SU-DHL-6 (cell line): ENCODE data around the gene KLHL29.

Experiments
- H2AFZ ChIP-seq: fragments of 200-600 bp; sonication (generic); 2 replicates; pipeline ENCODE4 v1.6.1; 2014; ENCODE audit warnings: low read depth, mild to moderate bottlenecking, moderate library complexity, mixed read lengths, antibody characterized with exemption, low read length; ENCODE audit not compliant: severe bottlenecking
- H3F3A ChIP-seq: fragments of 200-600 bp; shearing (Covaris generic); 2 replicates; pipeline ENCODE4 v1.6.0; 2016; ENCODE audit warnings: antibody characterized with exemption, mild to moderate bottlenecking; ENCODE audit not compliant: insufficient read depth
- H3K27ac ChIP-seq: fragments of 200-600 bp; sonication (generic); 2 replicates; pipeline ENCODE4 v1.5.1; 2016; ENCODE audit warnings: low read depth, mild to moderate bottlenecking, low read length, moderate library complexity, mixed read lengths
- H3K27me3 ChIP-seq: fragments of 200-600 bp; sonication (generic), shearing (Covaris generic); 2 replicates; pipeline ENCODE4 v1.6.0; 2014; ENCODE audit warnings: mild to moderate bottlenecking, low read length
- H3K36me3 ChIP-seq: fragments of 200-600 bp; sonication (generic); 2 replicates; pipeline ENCODE4 v1.6.1; 2014; ENCODE audit warnings: mild to moderate bottlenecking, low read length, mixed read lengths
- H3K4me2 ChIP-seq: fragments of 300-600, 200-600 bp; shearing (Covaris generic), sonication (generic); 2 replicates; pipeline ENCODE4 v1.6.0; 2014; ENCODE audit warnings: low read length, low read depth, mild to moderate bottlenecking; ENCODE audit not compliant: poor library complexity, severe bottlenecking
- H3K4me3 ChIP-seq: fragments of 200-600 bp; sonication (generic); 2 replicates; pipeline ENCODE4 v1.5.1; 2014; ENCODE audit warnings: antibody characterized with exemption, low read length, mild to moderate bottlenecking, mixed read lengths; ENCODE audit not compliant: insufficient read depth, poor library complexity, severe bottlenecking
- H3K79me2 ChIP-seq: fragments of 200-600 bp; sonication (generic); 2 replicates; pipeline ENCODE4 v1.6.1; 2014; ENCODE audit warnings: mild to moderate bottlenecking, low read length, moderate library complexity; ENCODE audit not compliant: insufficient read depth
- H3K9ac ChIP-seq: fragments of 200-600 bp; sonication (generic); 2 replicates; pipeline ENCODE4 v1.7.0; 2014; ENCODE audit warnings: mild to moderate bottlenecking, low read length
- H3K9me2 ChIP-seq: fragments of 200-600 bp; sonication (generic); replicated peaks from 2 replicates; pipeline ENCODE4 v1.6.1; 2014; ENCODE audit warnings: low read length; ENCODE audit not compliant: insufficient read depth
- H3K9me3 ChIP-seq: fragments of 200-600 bp; sonication (generic); 2 replicates; pipeline ENCODE4 v1.6.1; 2014; ENCODE audit warnings: low read length, mixed read lengths; ENCODE audit not compliant: insufficient read depth
- H4K20me1 ChIP-seq: fragments of 200-600 bp; sonication (generic); 2 replicates; pipeline ENCODE4 v1.6.1; 2014; ENCODE audit warnings: low read depth, mild to moderate bottlenecking, antibody characterized with exemption, low read length, moderate library complexity, mixed read lengths
- EZH2phosphoT487 ChIP-seq: fragments of 200-600 bp; sonication (generic), shearing (Covaris generic); conservative IDR thresholded peaks from 2 replicates; pipeline ENCODE4 v1.6.1; 2018; ENCODE audit warnings: mild to moderate bottlenecking, antibody characterized with exemption, low read length, moderate library complexity, mixed read lengths
- TF ChIP-seq, protein P1 (sequence below): fragments of 200-600 bp; sonication (generic); IDR thresholded peaks from one replicate; pipeline ENCODE4 v1.5.1; 2017; ENCODE audit warnings: antibody characterized with exemption, mild to moderate bottlenecking, low read length, moderate library complexity; ENCODE audit not compliant: insufficient read depth, poor library complexity, severe bottlenecking

Gene KLHL29

DNA sequence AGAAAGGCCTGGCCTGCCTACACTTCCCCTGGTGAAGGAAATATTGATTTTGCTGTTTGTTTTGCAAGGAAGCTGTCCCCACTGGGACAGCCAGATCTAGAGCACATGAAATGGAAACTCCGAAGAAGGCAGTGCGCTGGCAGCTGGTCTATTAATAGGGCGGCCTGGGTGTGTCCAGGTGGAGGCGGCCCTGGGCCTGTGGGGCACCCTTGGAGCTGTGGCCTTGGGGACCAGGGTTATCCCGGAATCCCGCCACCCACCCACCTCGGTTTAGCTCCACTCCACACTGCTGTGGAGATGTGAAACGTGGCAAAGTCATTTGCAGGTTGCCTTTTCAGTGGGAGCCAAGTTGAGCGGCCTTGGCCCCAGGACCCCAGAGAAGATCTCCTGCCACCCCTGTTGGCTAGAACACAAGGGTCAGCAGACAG, 204.3 kb downstream of the KLHL29 start:
- Histone ChIP-seq H3F3A (no peaks in the 10 kb centered on the region), H4K20me1 (no peaks in the 10 kb centered on the region), H3K9me3 (no peaks in the 10 kb centered on the region), H3K79me2 (no peaks in the 10 kb centered on the region), H3K4me3 (no peak overlapping the region), H3K9ac (no peak overlapping the region), H3K27me3 (no peaks in the 10 kb centered on the region), H3K4me2 (no peak overlapping the region), H2AFZ (no peak overlapping the region), H3K9me2 (no peaks in the 10 kb centered on the region), H3K27ac (no peak overlapping the region), H3K36me3 (no peaks in the 10 kb centered on the region)
- TF ChIP-seq EZH2phosphoT487: no peak
- TF ChIP-seq, protein P1, sequence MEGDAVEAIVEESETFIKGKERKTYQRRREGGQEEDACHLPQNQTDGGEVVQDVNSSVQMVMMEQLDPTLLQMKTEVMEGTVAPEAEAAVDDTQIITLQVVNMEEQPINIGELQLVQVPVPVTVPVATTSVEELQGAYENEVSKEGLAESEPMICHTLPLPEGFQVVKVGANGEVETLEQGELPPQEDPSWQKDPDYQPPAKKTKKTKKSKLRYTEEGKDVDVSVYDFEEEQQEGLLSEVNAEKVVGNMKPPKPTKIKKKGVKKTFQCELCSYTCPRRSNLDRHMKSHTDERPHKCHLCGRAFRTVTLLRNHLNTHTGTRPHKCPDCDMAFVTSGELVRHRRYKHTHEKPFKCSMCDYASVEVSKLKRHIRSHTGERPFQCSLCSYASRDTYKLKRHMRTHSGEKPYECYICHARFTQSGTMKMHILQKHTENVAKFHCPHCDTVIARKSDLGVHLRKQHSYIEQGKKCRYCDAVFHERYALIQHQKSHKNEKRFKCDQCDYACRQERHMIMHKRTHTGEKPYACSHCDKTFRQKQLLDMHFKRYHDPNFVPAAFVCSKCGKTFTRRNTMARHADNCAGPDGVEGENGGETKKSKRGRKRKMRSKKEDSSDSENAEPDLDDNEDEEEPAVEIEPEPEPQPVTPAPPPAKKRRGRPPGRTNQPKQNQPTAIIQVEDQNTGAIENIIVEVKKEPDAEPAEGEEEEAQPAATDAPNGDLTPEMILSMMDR: no peak

DNA sequence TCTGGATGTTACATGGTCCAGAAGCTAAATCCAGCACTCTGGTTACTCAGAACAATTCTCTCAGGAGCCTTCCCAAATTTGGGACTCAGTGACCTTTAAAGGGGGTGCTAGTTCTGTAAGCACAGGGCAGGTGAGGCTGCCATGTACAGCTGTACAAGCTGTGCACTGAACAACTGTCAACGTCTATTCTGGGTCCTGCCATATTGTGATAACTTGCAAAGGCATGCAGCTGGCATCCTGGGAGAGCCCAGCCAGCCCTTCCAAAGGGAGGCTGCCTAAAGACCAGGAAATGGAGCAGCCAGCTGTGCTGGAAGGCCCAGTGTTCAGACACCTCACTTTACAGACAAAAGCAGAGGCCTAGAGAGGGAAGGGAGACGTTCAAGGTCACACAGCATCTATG, 204.8 kb downstream of the KLHL29 start:
- H4K20me1 ChIP-seq: no peaks in the 10 kb centered on the region
- H3K36me3 ChIP-seq: no peaks in the 10 kb centered on the region
- H3K9me3 ChIP-seq: no peaks in the 10 kb centered on the region
- H3F3A ChIP-seq: no peaks in the 10 kb centered on the region
- H3K79me2 ChIP-seq: no peaks in the 10 kb centered on the region
- H3K27ac ChIP-seq: no peak overlapping the region
- no peak overlapping the region for H3K4me3 ChIP-seq
- no peaks in the 10 kb centered on the region for H3K9me2 ChIP-seq
- H3K4me2 ChIP-seq: no peak overlapping the region
- no peak overlapping the region for H3K9ac ChIP-seq
- no peaks in the 10 kb centered on the region for H3K27me3 ChIP-seq
- TF ChIP-seq, protein P1: no peak
- no peak for TF ChIP-seq EZH2phosphoT487
- no peak overlapping the region for H2AFZ ChIP-seq

DNA sequence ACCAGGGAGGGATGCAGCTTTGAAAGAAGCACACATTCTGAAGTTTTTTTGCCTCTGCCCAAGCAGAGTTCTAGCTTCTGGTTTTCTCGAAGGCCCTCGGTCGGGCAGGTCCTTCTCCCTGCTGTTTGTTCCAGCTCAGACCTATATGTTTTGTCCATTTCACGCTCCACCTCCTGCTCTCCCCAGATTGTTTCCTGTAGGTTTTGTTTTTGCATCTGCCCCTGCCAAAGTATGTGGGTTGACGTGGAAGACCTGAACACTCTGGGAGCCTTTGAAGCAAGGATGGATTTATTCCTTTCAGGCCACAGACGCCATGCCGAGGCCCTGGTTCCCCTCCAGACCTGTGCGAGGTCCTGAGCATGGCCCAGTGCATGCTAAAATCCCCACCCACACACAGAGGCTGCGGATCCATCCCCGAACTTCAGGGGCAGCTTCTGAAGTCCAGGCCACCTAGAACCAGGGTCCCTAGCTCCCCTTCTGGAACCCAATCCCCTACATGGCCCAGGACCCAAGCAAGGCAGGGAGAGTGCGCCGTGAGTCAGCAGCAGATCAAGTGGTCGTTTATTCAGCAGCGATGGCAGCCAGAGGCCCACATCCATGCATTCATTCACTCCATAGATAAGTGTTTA, 205.4 kb downstream of the KLHL29 start:
- H3K9me2 ChIP-seq: no peaks in the 10 kb centered on the region
- no peaks in the 10 kb centered on the region for H3K9me3 ChIP-seq
- no peaks in the 10 kb centered on the region for H3F3A ChIP-seq
- no peak overlapping the region for H2AFZ ChIP-seq
- H3K4me2 ChIP-seq: no peak overlapping the region
- no peak overlapping the region for H3K4me3 ChIP-seq
- TF ChIP-seq, protein P1: no peak
- TF ChIP-seq EZH2phosphoT487: no peak
- no peak overlapping the region for H3K27ac ChIP-seq
- H3K27me3 ChIP-seq: no peaks in the 10 kb centered on the region
- no peaks in the 10 kb centered on the region for H3K36me3 ChIP-seq
- no peaks in the 10 kb centered on the region for H4K20me1 ChIP-seq
- no peaks in the 10 kb centered on the region for H3K79me2 ChIP-seq
- no peak overlapping the region for H3K9ac ChIP-seq
